ENCODE data around the gene ATCAY.
"Not testable (repeated sequence)": the region's sequence is repeated elsewhere in the genome, so short reads cannot be mapped to it uniquely, and the experiment has no call there.

ATCAY gene

DNA sequence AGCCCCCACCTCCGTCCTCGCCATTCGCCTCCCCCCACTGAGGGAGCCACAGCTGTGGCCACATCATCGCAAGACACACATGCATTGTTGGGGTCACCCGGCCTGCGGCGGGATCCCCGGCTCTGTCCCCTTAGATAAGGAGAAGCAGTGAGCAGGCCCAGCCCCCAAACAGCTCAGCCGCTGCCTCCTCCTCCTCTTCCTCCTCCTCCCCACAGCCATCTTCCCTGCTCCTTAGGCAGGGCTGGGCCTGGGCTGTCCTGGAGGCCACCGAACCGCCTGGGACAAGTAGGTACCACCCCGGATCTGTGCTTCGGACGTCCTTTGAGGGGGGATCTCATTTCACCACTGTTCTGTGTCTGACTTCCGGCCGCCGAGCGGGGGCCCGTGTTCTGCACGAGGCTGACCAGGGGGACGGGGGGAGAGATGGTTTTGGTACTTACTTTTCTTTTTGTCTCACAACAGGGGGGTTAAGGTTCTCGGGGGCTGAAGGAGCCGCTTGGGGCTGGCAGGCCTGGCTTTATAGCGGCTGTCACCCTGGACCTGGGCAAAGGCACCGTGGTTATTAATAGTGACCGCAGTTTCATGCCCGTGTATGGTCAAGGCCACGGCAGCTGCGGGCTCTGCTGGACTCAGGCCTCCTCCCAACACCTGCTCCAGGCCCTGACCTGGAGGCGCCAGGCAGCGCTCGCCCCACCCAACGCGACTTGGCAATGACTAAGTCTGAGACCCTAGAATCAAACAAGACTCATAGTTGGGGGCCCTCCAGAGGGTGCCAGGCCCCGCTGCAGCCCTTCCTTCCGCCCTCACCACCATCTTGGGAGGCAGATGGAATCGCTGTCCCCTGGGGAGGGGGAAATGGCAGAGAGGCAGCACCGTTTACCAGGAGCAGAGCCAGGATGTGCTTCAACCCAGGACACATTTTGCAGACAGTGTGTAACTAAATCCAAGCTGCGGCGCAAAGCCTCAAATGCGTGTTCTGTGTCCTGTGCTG lies 70.7 kb downstream of the ATCAY start:
- DNase-seq: no peak

DNA sequence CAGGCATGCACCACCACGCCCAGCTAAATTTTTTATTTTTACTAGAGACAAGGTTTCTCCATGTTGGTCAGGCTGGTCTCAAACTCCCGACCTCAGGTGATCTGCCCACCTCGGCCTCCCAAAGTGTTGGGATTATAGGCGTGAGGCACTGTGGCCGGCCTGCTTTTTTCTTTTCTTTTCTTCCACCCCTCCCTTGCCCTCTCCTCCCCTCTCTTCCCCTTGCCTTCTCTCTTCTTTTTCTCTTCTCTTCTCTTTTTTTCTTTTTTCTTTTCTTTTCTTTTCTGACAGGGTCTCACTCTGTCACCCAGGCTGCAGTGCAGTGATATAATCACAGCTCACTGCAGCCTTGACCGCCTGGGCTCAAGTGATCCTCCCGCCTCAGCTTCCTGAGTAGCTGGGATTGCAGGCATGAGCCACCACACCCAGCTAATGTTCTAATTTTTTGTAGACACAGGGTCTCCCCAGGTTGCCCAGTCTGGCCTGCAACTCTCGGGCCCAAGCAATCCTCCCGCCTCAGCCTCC lies 72.3 kb downstream of the ATCAY start:
- DNase-seq: not testable (repeated sequence)

DNA sequence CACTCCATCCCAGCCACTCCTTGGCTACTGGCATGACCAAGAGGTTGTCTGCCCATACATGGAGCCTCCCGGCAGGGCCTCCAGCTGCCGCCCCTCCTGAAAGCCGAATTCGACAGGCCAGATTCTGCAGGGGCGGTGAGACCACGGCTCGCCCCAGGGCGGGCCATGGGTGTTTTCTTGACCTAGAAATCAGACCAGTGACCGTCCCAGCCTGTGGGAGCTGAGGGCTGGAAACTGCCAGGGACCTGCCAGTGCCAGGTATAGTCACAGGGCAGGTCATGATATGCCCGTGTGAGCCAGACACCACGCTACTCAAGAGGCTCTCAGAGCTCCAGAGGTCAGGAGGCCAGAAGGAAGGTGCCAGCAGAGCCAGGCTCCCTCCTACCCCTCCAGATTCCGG lies 73.6 kb downstream of the ATCAY start:
- no peak for DNase-seq

DNA sequence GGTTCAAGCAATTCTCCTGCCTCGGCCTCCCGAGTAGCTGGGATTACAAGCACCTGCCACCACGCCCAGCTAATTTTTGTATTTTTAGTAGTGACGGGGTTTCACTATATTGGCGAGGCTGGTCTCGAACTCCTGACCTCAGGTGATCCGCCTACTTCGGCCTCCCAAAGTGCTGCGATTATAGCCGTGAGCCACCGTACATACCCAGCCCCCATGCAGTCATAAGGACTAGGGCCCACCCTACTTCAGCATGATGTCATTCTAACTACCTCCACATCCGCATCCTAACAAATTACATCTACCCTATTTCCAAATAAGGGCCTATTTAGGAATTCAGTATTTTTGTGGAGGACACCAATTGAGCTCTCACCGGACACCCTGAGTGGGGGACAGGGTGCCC lies 74.8 kb downstream of the ATCAY start:
- not testable (repeated sequence) for DNase-seq

DNA sequence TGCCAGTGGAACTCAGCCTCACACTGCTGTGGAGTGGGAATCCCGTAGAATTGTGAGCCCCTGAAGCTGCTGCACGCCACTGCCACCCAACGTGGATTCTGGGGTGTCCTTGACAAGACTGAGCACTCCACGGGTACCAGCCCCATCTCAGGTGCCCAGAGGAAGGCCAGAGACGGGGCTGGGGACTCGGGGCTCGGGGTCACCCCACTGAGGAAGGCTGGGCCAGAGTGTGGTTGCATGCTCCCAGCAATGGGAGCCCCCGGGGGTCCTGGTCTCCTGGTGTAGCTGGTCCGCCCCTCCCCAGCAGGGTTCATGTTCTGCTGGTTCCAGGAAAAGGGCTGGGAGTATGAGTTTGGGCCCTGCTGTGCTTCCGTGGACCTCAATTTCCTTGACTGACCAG lies 75.2 kb downstream of the ATCAY start:
- no peak for DNase-seq

DNA sequence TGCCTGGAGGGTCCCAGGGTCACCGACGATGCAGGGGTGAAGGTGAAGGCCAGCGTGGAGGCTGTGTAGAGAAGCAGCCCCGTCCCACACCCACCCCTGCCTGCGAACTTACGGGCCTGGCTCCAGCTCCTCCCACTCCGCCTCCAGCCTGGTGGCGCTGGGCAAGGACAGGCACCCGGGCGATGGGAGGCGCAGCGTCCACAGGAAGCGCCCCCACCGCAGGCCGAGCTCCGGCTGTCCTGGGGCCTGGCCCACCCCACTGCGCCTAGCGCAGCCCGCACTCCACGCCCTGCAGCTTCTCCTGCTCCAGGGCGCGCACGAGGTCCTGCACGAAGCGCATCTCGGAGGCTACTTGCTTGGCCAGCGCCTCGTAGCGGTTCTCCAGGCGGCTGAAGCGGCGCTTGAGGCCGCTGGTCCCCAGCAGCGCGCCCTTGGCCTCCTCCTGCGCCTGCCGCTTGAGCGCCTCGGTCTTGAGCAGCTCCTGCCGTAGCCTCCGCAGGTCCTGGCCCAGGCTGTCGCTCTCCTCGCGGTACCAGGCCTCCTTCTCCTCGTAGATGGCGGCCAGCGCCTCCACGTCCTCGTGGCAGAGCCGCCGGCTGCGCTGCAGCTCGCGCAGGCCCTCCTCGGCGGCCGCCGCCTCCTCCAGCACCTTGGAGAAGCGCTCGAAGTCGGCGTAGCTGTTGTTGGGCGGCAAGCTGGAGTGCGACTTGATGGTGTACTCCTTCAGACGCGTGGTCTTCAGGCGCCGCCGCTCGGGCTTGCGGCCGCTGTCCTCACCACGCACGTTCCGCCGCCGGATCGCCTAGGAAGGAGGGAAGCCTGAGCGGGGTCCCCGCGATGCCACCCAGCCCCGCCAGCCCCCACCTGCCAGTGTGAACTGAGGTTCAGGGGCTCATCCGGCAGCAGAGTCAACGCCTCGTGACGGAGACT lies 78.6 kb downstream of the ATCAY start:
- no peak for DNase-seq

DNA sequence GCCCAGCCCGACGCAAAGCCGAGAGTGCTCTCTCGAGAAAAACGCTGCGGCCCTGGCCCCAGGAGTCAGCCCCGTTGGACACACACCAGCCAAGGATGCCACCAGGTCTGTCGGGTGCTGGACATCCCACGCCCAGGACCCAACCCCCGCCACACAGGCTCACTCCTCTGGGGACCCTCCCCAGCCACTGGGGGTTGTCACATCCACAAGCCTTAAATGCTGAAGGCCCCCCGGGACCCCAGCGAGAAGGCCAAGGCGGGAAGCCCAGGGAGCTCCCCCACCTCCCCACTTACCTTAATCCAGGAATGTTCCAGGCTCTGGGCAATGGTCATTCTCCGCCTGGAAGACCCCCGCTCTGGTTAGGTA lies 79.3 kb downstream of the ATCAY start:
- no peak for DNase-seq

DNA sequence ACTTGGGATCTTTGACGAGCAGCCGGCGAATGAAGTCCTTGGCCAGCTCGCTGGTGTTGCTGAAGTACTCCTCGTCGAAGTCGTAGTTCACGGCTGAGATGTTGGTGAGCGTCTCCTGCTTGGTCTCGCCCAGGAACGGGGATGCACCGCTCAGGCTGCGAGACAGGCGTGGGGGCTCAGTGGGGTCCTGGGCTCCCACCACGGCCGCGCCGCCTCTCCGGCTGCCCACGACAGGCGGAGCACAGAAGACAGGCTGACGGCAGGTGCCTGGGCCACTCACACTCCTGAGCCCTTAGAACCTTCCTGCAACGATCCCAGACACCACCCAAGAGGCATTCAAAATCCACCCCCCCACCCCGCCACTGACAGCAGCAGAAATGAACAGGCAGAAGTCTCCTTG lies 80.5 kb downstream of the ATCAY start:
- DNase-seq: no peak

DNA sequence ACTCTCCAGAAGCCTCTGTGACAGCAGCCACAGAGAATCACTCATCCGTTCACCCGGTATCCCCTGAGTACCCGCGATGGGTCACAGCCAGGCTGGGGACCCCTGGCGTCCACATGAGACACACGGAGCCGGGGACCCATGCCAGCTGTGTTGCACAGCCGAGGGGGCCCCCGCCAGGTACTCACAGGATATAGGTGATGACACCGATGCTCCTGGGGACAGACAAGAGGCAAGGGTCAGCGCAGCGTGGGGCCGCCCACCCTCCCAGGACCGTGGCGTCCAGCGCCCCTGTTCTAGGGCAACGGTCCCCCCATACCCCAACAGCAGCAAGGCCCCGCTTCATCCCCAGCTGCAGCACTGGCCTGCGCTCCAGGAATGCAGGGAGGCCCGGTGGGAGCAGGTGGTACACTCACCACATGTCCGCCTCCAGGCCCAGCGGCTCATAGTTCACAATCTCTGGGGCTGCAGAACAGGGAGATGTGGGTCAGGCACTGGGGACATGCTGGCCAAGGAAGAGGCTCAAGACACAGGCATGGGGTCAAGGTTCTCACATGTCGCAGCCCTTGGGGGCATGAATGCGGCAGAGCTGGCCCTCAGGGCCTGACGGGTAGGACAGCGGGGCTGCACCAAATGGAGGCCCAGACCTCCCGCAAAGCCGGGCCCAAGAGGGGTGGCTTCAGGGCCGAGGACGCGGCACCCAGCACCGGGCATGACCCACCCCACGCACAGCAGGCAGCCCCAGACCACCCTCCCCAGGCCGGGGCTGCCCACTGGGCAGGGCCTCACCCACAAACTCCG lies 83.2 kb downstream of the ATCAY start:
- DNase-seq: no peak

DNA sequence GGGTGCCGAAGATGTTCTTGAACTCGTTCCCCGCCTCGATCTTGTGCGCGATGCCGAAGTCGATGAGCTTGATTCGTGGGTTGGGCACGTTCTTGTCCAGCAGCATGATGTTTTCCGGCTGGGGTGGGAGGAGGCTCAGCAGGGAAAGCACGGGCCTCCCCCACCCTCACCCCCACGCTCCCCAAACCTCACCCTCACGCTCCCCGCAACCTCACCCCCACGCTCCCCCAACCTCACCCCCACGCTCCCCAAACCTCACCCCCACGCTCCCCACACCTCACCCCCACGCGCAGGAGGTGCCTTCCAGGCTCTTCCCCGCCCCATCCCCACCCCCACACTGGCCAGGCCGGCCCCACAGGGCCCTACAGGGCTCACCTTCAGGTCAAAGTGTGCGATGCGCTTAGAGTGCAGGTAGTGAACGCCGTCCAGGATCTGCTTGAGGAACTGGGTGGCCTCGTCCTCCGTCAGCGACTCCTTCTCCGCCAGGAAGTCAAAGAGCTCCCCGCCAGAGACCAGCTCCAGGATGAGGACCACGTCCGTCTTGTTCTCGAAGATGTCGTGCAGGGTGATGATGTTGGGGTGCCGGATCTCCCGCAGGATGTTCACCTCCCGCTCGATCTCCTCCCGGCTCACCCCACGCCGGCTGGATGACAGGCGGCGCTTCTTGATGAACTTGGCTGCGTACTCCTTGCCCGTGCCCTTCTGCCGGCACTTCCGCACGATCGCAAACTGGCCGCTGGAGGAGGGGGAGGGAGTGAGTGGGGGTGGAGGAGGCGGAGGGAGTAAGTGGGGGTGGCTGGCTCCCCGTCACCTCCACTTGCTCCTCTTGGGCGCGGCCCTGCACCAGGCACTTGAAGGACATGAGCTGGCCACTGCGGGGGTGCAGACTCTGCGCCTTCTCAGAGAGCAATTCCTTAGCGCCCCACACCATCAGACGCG lies 84.0 kb downstream of the ATCAY start:
- DNase-seq: no peak

DNA sequence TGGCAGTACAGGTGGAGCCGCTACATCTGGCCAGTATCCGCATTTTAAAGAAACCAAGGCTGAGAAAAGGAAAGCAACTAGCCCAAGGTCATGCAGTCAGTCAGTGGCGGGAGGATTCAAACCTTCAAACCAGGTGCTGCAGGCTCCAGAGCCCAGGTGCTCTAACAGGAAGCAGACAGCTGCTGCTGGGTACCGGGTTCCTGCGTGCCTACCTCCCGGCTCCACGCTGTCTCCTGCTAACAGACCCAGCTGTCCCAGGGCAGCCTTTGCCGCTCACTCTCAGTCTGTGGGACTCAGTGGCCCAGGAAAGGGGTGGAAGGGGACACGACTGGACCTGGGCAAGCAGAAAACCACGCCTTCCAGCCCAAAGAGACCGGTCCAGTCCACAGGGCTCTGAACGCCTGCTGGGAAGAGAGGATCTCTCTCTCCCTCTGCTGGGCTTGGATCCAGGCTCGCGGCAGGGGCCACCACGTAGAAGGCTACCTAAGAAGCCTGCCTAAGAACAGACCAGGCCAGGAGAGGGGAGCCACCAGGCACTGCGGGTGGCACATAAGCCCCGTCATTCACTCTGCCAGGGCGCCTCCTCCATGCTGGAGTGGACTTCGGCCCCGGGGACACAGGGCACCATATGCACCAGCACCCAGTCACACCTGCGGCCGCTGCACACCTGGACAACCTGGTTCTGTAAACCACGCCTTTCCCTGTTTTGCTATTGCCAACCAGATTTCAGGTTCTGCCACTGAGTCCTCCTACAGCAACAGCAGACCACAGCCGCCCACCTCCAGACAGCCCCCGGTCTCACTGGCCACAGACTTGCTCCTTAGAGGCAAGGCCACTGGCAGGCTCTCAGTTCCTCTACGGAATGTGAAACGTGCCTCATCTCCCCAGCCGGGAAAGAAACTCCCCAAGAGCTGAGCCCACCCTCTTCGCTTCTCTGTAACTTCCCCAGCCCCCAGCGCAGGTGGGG lies 85.8 kb downstream of the ATCAY start:
- no peak for DNase-seq

DNA sequence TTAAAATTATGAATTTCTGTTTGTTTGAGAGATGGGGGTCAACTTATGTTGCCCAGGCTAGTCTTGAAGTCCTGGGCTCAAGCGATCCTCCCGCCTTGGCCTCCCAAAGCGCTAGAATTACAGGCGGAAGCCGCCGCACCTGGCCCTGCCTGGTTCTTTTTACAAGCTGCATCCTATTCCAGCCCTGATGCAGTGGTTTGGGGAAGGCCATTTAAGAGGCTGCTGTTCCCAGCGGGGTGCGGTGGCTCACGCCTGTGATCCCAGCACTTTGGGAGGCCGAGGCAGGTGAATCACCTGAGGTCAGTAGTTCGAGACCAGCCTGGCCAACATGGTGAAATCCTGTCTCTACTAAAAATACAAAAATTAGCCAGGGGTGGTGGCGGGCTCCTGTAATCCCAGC lies 87.5 kb downstream of the ATCAY start:
- DNase-seq: not testable (repeated sequence)

DNA sequence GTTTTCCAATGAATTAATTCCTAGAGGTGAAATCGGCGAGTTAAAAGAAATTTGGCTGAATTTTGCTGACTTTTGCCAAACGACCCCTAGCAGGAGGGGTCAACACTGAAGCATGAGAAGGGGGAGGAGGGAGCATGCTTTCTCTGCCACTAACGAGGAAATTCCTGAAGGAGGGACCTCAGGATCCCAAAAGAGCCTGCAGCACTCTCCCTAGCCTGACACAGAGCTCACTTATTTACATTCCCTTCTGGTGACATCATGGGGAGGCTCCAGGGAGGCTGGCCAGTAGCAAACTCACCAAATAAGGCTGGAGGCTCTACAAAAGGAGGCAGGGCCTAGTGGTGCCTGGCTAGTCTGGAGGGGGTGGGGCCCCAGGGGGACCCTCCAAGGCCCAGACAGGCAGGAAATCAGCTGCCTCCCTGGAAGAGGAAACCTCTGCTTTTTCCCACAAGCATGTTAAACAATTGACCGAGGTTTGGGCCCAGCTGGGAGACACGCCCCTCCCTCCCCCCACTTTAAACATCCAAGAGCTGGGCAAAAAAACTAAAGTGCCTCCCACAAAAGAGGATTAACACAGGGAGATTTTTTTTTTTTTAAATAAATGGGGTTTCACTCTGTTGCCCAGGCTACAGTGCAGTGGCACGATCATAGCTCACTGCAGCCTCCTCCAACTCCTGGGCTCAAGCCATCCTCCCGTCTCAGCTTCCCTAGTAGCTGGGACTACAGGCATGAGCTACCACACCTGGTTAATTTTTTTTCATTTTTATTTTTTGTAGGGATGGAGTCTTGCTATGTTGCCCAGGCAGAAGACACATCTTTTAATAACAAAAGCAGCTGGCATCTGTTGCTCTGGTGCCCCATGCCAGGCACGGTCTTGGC lies 88.3 kb downstream of the ATCAY start:
- peak in 1 of 2 donors; percentile 15 for DNase-seq

DNA sequence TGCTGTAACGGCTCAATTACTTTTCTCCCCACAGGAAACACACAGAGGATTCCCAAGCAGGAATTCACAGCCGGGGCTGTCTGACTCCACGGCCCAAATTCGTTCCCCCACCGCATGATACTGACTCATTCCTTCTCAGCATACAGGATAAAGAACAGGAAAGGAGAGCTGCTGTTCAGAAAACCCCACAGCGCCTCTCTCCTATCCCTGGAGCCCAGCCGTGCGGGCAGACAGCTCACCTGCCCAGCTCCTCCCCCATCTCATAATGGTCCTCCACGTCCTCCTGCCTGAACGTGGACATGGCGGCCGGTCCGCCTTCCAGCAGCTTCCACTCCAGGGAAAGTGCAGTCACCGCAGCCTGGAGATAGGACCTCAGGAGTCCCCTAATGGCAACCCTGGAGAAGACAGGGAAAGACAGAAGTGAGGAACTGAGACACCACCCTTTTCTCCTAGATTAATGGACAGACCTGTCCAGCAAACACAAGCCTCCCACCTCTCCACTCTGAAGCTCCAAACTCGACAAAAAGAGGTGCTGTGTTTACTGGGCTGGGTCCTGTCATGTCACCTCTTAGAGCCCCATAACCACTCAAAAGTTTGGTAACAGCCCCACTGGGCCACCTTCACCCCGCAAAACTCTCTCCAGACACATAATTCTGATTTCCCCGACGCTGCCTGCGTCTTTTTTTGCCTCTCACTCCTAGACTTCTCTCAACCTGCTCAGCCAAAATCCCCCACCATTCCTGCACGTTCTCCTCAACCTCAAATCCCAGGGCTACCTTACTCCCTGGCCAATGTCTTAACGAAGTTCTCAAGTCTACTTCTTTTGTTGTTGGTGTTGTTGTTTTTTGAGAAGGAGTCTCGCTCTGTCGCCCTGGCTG lies 89.2 kb downstream of the ATCAY start:
- no peak for DNase-seq

DNA sequence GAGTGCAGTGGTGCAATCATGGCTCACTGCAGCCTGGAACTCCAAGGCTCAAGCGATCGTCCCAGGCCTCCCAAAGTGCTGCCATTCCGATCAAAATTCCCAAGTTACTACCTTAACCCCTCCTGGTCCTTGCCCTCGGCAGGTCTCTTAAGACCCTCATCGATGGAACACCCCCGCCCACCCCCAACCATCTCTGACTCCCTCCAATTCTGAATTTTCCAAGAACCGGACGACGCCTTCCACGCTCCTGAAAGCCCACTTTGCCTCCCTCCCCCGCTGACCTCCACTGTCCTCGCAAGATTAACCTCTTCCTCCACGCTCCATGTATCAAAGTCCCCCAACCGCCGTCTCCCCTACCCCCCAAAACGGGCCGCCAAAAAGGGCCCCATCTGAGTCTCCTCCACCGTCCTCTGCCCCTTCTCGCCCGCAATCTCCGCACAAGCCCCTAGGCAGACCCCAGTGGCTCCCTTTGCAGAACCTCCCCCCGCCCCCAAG lies 89.9 kb downstream of the ATCAY start:
- no peak for DNase-seq

DNA sequence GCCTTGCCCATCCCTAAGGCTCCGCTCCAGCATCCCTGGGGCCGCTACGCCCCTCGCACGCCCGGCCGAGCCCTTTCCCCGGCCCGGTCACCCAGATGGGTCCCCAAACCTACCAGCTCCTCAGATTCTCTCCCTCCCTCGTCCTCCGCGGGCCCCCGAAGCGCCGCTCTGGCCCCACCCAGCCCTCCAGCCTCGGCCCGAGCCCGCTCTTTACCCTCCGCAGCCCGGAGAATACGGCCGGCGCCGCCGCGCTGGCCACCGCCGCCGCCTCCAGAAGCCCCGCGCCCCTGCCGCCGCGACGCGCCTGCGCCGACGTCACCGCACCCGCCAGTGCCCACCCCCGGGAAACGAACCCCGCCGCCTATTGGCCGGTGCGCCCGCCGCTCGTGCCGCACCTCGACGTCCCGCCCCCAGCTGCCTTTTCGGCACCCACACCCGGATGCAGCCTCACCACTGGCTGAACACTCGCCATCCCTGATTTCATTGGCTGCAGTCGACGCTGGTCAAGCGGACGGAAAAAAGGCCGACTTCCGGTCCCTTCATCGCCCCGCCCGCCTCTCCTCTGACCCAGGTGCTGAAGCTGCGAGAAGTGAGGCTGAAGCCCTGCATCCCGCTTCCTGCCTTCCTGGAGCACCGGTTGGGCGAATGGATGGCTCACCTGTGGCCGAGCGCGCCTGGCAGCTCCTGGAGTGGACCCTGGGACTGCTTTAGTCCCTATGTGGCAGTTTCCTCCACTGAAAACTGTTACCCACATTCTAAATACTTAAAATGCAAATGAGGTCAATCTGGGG lies 90.5 kb downstream of the ATCAY start, which contains the start of gene DAPK3:
Gene DAPK3, minus strand, starts transcription at position 292 of the 791 bp plus-strand sequence. CDS start 1,364 bp downstream, outside the sequence.
- DNase-seq: peak; percentile 97

DNA sequence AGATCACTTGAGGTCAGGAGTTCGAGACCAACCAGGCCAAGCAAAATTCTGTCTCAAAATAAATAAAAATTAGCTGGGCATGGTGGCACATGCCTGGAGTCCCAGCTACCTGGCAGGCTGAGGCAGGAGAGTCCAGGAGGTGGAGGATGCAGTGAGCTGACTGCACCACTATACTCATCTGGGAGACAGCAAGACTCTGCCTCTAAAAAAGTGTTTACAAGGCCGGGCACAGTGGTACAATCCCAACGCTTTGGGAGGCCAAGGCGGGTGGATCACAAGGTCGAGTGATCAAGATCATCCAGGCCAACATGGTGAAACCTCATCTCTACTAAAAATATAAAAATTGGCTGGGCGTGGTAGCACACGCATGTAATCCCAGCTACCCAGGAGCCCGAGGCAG lies 94.7 kb downstream of the ATCAY start:
- DNase-seq: no peak

Measured in hippocampal formation (tissue), 2 donors.